Loucy (cell line): ENCODE data around the gene JPH3.

Experiments used
- H2AFZ ChIP-seq: fragments of 200-600 bp; sonication (generic); 2 replicates; pipeline ENCODE4 v1.6.0; 2016; ENCODE audit warnings: antibody characterized with exemption, mild to moderate bottlenecking, low read length, moderate library complexity
- H3F3A ChIP-seq: fragments of 200-600 bp; 2 replicates; pipeline ENCODE4 v1.6.0; 2016; ENCODE audit warnings: antibody characterized with exemption, low read depth, mild to moderate bottlenecking
- H3K27me3 ChIP-seq: fragments of 200-600 bp; sonication (generic); 2 replicates; pipeline ENCODE4 v1.6.1; 2014; ENCODE audit warnings: low read length, mild to moderate bottlenecking; ENCODE audit not compliant: insufficient read depth, poor library complexity, severe bottlenecking
- H3K36me3 ChIP-seq: fragments of 200-600 bp; sonication (generic); 2 replicates; pipeline ENCODE4 v1.6.1; 2016; ENCODE audit warnings: low read length; ENCODE audit not compliant: insufficient read depth
- H3K4me1 ChIP-seq: fragments of 200-600 bp; sonication (generic); 2 replicates; pipeline ENCODE4 v1.5.1; 2014; ENCODE audit warnings: low read length, mild to moderate bottlenecking; ENCODE audit not compliant: insufficient read depth, poor library complexity, severe bottlenecking
- H3K4me2 ChIP-seq: fragments of 200-600 bp; sonication (generic); 2 replicates; pipeline ENCODE4 v1.6.0; 2014; ENCODE audit warnings: antibody characterized with exemption, low read length, low read depth, mild to moderate bottlenecking; ENCODE audit not compliant: poor library complexity, severe bottlenecking
- H3K4me3 ChIP-seq: fragments of 200-600 bp; sonication (generic); 2 replicates; pipeline ENCODE4 v1.5.1; 2014; ENCODE audit warnings: low read length, mild to moderate bottlenecking, mixed read lengths; ENCODE audit not compliant: poor library complexity, severe bottlenecking
- H3K79me2 ChIP-seq: fragments of 200-600 bp; sonication (generic); 2 replicates; pipeline ENCODE4 v1.6.1; 2014; ENCODE audit warnings: low read length; ENCODE audit not compliant: insufficient read depth
- H3K9ac ChIP-seq: fragments of 200-600 bp; sonication (generic); 2 replicates; pipeline ENCODE4 v1.6.0; 2014; ENCODE audit warnings: mild to moderate bottlenecking, low read depth, low read length, moderate library complexity; ENCODE audit not compliant: poor library complexity, severe bottlenecking
- H3K9me2 ChIP-seq: fragments of 200-600 bp; sonication (generic); replicated peaks from 2 replicates; pipeline ENCODE4 v1.6.1; 2016; ENCODE audit warnings: low read depth, low read length, mixed read lengths
- H3K9me3 ChIP-seq: fragments of 200-600 bp; sonication (generic); 2 replicates; pipeline ENCODE4 v1.6.1; 2014; ENCODE audit warnings: mild to moderate bottlenecking, antibody characterized with exemption, low read length, low read depth; ENCODE audit not compliant: insufficient read depth
- H4K20me1 ChIP-seq: fragments of 200-600 bp; sonication (generic); 2 replicates; pipeline ENCODE4 v1.6.0; 2014; ENCODE audit warnings: antibody characterized with exemption, low read length, mild to moderate bottlenecking; ENCODE audit not compliant: insufficient read depth, poor library complexity, severe bottlenecking
- EZH2phosphoT487 ChIP-seq: fragments of 200-600 bp; IDR thresholded peaks from 2 replicates; pipeline ENCODE4 v1.6.1; 2018; ENCODE audit warnings: antibody characterized with exemption, mild to moderate bottlenecking, moderate library complexity, borderline replicate concordance
- TF ChIP-seq, protein P1 (sequence below): fragments of 200-600 bp; sonication (generic); conservative IDR thresholded peaks from 2 replicates; pipeline ENCODE4 v1.5.1; 2014; ENCODE audit warnings: mild to moderate bottlenecking, antibody characterized with exemption, low read length

JPH3 gene

DNA sequence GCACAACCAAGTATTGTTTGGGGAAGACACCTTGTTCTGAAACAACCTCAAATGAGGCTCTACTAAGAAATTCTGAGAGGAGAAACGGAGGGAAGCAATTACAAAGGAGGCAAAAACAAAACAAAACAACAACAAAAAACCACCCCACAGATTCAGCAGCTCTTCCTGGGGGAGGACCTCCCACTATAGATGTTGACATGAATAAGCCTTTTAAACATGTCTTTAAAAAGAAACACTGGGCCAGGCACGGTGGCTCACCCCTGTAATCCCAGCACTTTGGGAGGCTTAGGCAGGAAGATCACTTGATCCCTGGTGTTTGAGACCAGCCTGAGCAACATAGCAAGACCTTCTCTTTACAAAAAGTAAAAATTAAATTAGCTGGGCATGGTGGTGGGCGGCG is 22.6 kb upstream of the JPH3 start:
- Histone ChIP-seq H2AFZ (no peak overlapping the region), H3F3A (no peaks in the 10 kb centered on the region), H3K9ac (no peak overlapping the region), H3K4me3 (no peak overlapping the region), H3K36me3 (no peaks in the 10 kb centered on the region), H4K20me1 (no peaks in the 10 kb centered on the region), H3K9me2 (no peaks in the 10 kb centered on the region), H3K27me3 (no peaks in the 10 kb centered on the region), H3K4me1 (no peaks in the 10 kb centered on the region), H3K79me2 (no peaks in the 10 kb centered on the region), H3K4me2 (no peak overlapping the region), H3K9me3 (no peaks in the 10 kb centered on the region)
- TF ChIP-seq EZH2phosphoT487, result no peak
- TF ChIP-seq, protein P1, sequence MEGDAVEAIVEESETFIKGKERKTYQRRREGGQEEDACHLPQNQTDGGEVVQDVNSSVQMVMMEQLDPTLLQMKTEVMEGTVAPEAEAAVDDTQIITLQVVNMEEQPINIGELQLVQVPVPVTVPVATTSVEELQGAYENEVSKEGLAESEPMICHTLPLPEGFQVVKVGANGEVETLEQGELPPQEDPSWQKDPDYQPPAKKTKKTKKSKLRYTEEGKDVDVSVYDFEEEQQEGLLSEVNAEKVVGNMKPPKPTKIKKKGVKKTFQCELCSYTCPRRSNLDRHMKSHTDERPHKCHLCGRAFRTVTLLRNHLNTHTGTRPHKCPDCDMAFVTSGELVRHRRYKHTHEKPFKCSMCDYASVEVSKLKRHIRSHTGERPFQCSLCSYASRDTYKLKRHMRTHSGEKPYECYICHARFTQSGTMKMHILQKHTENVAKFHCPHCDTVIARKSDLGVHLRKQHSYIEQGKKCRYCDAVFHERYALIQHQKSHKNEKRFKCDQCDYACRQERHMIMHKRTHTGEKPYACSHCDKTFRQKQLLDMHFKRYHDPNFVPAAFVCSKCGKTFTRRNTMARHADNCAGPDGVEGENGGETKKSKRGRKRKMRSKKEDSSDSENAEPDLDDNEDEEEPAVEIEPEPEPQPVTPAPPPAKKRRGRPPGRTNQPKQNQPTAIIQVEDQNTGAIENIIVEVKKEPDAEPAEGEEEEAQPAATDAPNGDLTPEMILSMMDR, result no peak

DNA sequence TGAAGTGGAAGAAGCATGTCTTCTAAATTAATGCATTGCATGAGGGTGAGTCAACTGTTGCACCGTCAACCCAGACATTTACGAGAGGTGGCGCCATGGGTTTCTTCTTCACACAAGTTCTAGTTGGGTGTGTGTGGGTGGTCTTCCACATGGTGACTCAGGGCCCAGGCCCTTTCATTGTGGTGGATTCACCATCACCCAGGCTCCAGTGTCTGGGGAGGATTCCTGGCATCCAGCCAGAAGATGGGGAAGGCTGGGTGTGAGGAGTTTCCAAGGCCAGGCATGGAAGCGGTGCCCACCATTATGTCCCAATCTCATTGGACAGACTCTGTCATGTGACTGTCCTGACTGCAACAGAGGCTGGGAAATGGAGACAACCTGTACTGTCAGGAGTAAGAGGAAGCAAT is 21.4 kb upstream of the JPH3 start:
- no peaks in the 10 kb centered on the region for H3K27me3 ChIP-seq
- no peaks in the 10 kb centered on the region for H3K79me2 ChIP-seq
- no peak overlapping the region for H3K4me3 ChIP-seq
- no peaks in the 10 kb centered on the region for H3K4me1 ChIP-seq
- no peaks in the 10 kb centered on the region for H3K9me3 ChIP-seq
- TF ChIP-seq, protein P1, result no peak
- TF ChIP-seq EZH2phosphoT487, result no peak
- H3K36me3 ChIP-seq, result no peaks in the 10 kb centered on the region
- H3F3A ChIP-seq, result no peaks in the 10 kb centered on the region
- no peaks in the 10 kb centered on the region for H4K20me1 ChIP-seq
- no peak overlapping the region for H3K4me2 ChIP-seq
- no peaks in the 10 kb centered on the region for H3K9me2 ChIP-seq
- no peak overlapping the region for H3K9ac ChIP-seq
- H2AFZ ChIP-seq, result no peak overlapping the region

DNA sequence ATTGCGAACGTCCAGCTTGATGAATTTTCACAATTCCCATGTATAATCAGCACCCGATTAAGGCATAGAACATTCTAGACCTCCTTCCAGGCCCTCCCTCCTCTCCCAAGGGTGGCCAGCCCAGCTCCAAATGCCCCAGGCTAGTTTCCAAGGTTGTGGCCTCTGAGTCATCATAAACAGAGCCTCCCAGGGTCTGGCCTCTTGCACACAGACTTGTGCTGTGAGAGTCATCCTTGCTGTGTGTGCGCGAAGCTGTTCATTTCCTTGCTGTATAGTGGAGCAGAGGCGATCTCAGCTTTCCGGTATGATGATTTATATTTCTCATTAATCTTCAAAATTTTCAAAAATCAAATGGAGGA is 20.5 kb upstream of the JPH3 start:
- Histone ChIP-seq H3K4me1 (no peaks in the 10 kb centered on the region), H3F3A (no peaks in the 10 kb centered on the region), H4K20me1 (no peaks in the 10 kb centered on the region), H3K27me3 (no peaks in the 10 kb centered on the region), H3K79me2 (no peaks in the 10 kb centered on the region), H3K4me2 (no peak overlapping the region), H3K9me2 (no peaks in the 10 kb centered on the region), H3K36me3 (no peaks in the 10 kb centered on the region), H3K9ac (no peak overlapping the region), H3K4me3 (no peak overlapping the region), H2AFZ (no peak overlapping the region), H3K9me3 (no peaks in the 10 kb centered on the region)
- TF ChIP-seq EZH2phosphoT487, result no peak
- TF ChIP-seq, protein P1, result no peak
